SK-N-SH (cell line): Measurements from ENCODE around the gene GALNS. TPM values are rescaled to one million over a fixed set of nuclear protein-coding genes. Genes with fewer than 3 reads are reported as not detected.

Experiments used
- CTCF ChIA-PET: fragments of 300-600, 350-600 bp; formaldehyde crosslinking; extraction: SDS; loops from one replicate; lab custom pipeline; 2021; lab: Yijun Ruan, JAX
- POLR2A ChIA-PET: fragments of 350-600 bp; sonication (Branson Sonifier 250); formaldehyde crosslinking; extraction: SDS; loops from one replicate; lab custom pipeline; 2020; ENCODE audit warnings: antibody characterized with exemption, inconsistent platforms; lab: Yijun Ruan, JAX
- DNase-seq: peaks from one replicate; pipeline ENCODE4 v3.0.0; 2012
- H2AFZ ChIP-seq: fragments of 200-600 bp; sonication (generic); 2 replicates; pipeline ENCODE4 v1.8.1; 2016; ENCODE audit warnings: antibody characterized with exemption, mild to moderate bottlenecking, low read depth
- H3F3A ChIP-seq: fragments of 200-600 bp; sonication (generic); replicated peaks from 2 replicates; pipeline ENCODE3; 2016; ENCODE audit warnings: antibody characterized with exemption, mild to moderate bottlenecking; ENCODE audit not compliant: insufficient read depth
- H3K27ac ChIP-seq, 2 experiments: fragments of 200-500 bp in 1 of 2; fragments of 200-600 bp in 1 of 2; sonication (Bioruptor generic) in 1 of 2; sonication (generic), shearing (Covaris generic) in 1 of 2; 2 replicates each; pipeline versions ENCODE4 v1.5.1 to v1.6.1; 2014 to 2016; ENCODE audit warnings: low read depth in 2 of 2, inconsistent platforms in 1 of 2, low read length in 1 of 2, mild to moderate bottlenecking in 1 of 2, mixed read lengths in 1 of 2
- H3K27me3 ChIP-seq: fragments of 200-600 bp; sonication (generic), shearing (Covaris generic); 2 replicates; pipeline ENCODE4 v1.6.1; 2016; ENCODE audit warnings: mixed run types; ENCODE audit not compliant: insufficient read depth
- H3K36me3 ChIP-seq, 2 experiments: fragments of 200-500 bp in 1 of 2; fragments of 200-600 bp in 1 of 2; sonication (Bioruptor generic) in 1 of 2; sonication (generic) in 1 of 2; replicated peaks in 1 of 2; 2 replicates each; pipeline versions ENCODE3 to v1.5.1; 2014 to 2016; ENCODE audit warnings: low read length in 1 of 2, mild to moderate bottlenecking in 1 of 2; ENCODE audit not compliant: insufficient read depth in 2 of 2, control insufficient read depth in 1 of 2
- H3K4me1 ChIP-seq, 2 experiments: fragments of 200-500 bp in 1 of 2; fragments of 200-600 bp in 1 of 2; sonication (Bioruptor generic) in 1 of 2; sonication (generic), shearing (Covaris generic) in 1 of 2; 2 replicates each; pipeline versions ENCODE4 v1.5.1 to v1.6.1; 2014 to 2016; ENCODE audit warnings: low read depth in 1 of 2, low read length in 1 of 2, mixed run types in 1 of 2; ENCODE audit not compliant: insufficient read depth in 2 of 2, control insufficient read depth in 1 of 2
- H3K4me2 ChIP-seq: fragments of 200-600 bp; sonication (generic), shearing (Covaris generic); 2 replicates; pipeline ENCODE4 v1.6.1; 2017; ENCODE audit warnings: mixed run types
- H3K4me3 ChIP-seq, 2 experiments: fragments of 200-500 bp in 1 of 2; fragments of 200-600 bp in 1 of 2; sonication (Bioruptor generic) in 1 of 2; sonication (generic), shearing (Covaris generic) in 1 of 2; 2 replicates each; pipeline versions ENCODE4 v1.5.1 to v1.8.1; 2014 to 2016; ENCODE audit warnings: low read depth in 2 of 2, inconsistent platforms in 1 of 2, low read length in 1 of 2, mild to moderate bottlenecking in 1 of 2, mixed read lengths in 1 of 2, moderate library complexity in 1 of 2
- H3K79me2 ChIP-seq: fragments of 200-600 bp; sonication (generic); 2 replicates; pipeline ENCODE4 v1.8.1; 2017; ENCODE audit warnings: mild to moderate bottlenecking; ENCODE audit not compliant: insufficient read depth
- H3K9ac ChIP-seq: fragments of 200-600 bp; sonication (generic); 2 replicates; pipeline ENCODE4 v1.6.1; 2017; ENCODE audit warnings: mixed run types
- H3K9me2 ChIP-seq: fragments of 200-600 bp; sonication (generic); 2 replicates; pipeline ENCODE4 v1.6.1; 2017; ENCODE audit warnings: mixed run types
- H3K9me3 ChIP-seq: fragments of 200-600 bp; sonication (generic); 2 replicates; pipeline ENCODE4 v1.6.1; 2017; ENCODE audit warnings: mixed run types, mild to moderate bottlenecking, moderate library complexity
- H4K20me1 ChIP-seq: fragments of 200-600 bp; sonication (generic); 2 replicates; pipeline ENCODE4 v1.6.1; 2017; ENCODE audit warnings: mild to moderate bottlenecking, mixed run types; ENCODE audit not compliant: insufficient read depth
- EZH2phosphoT487 ChIP-seq: fragments of 200-600 bp; sonication (generic); IDR thresholded peaks from 2 replicates; pipeline ENCODE4 v1.6.1; 2017; ENCODE audit warnings: low read depth, mixed run types, mild to moderate bottlenecking, antibody characterized with exemption, moderate library complexity, borderline replicate concordance
- FOSL2 ChIP-seq: IDR thresholded peaks from 2 replicates; pipeline ENCODE4 v1.4.0; 2012; ENCODE audit warnings: low read depth, mild to moderate bottlenecking, moderate library complexity, borderline replicate concordance
- FOXJ3 ChIP-seq: sonication (generic); formaldehyde crosslinking; IDR thresholded peaks from 2 replicates; pipeline ENCODE4 v1.5.1; 2020; ENCODE audit warnings: mild to moderate bottlenecking, missing genetic modification reagents
- GABPA ChIP-seq: IDR thresholded peaks from 2 replicates; pipeline ENCODE4 v1.4.0; 2012; ENCODE audit warnings: low read depth, mild to moderate bottlenecking
- GATA2 ChIP-seq: sonication (generic); formaldehyde crosslinking; IDR thresholded peaks from 2 replicates; pipeline ENCODE4 v1.5.0; 2020; ENCODE audit warnings: mild to moderate bottlenecking, missing genetic modification reagents
- JUND ChIP-seq: IDR thresholded peaks from 2 replicates; pipeline ENCODE4 v1.4.0; 2012
- NFIC ChIP-seq: IDR thresholded peaks from 2 replicates; pipeline ENCODE4 v1.4.0; 2012; ENCODE audit warnings: borderline replicate concordance
- POLR2AphosphoS5 ChIP-seq: IDR thresholded peaks from 2 replicates; pipeline ENCODE4 v1.6.1; 2012; ENCODE audit warnings: low read depth, low read length
- RFX5 ChIP-seq: IDR thresholded peaks from 2 replicates; pipeline ENCODE4 v1.6.1; 2012; ENCODE audit warnings: mild to moderate bottlenecking, improper control_type of control experiment, low read length
- SIN3A ChIP-seq: IDR thresholded peaks from 2 replicates; pipeline ENCODE4 v1.6.1; 2012; ENCODE audit warnings: low read depth, mild to moderate bottlenecking, low read length, moderate library complexity, borderline replicate concordance
- TAF1 ChIP-seq: IDR thresholded peaks from 2 replicates; pipeline ENCODE4 v1.6.1; 2012; ENCODE audit warnings: low read depth, mild to moderate bottlenecking, low read length, moderate library complexity, borderline replicate concordance
- TCF12 ChIP-seq: IDR thresholded peaks from 2 replicates; pipeline ENCODE4 v1.4.0; 2012
- TEAD4 ChIP-seq: IDR thresholded peaks from 2 replicates; pipeline ENCODE4 v1.4.0; 2012; ENCODE audit warnings: mild to moderate bottlenecking, borderline replicate concordance; ENCODE audit not compliant: insufficient read depth
- YY1 ChIP-seq: IDR thresholded peaks from 2 replicates; pipeline ENCODE4 v1.4.0; 2012; ENCODE audit warnings: low read depth, mild to moderate bottlenecking
- WGBS: methylation state at CpG from one replicate; pipeline ENCODE4 v1.1.6; 2017; ENCODE audit warnings: low lambda C conversion rate; 5-methylcytosine and 5-hydroxymethylcytosine counted together
- polyA plus RNA-seq, 3 experiments: library from polyadenylated mRNA; depleted of rRNA; stranded (reverse); fragments of >200 nt; gene quantifications; 2 replicates each; pipeline ENCODE4 v1.2.3, GENCODE V29; 2012
- TF ChIP-seq, protein P1 (sequence below): fragments of 150-350 bp; IDR thresholded peaks from 2 replicates; pipeline ENCODE4 v1.6.1; 2016; ENCODE audit warnings: mild to moderate bottlenecking, low read depth, low read length
- TF ChIP-seq, protein P2 (sequence below): IDR thresholded peaks from 2 replicates; pipeline ENCODE4; 2012

The GALNS gene
- polyA plus RNA-seq, 1 of the 3 experiments (the other 2 are of a cell fraction): 16.5 TPM

DNA sequence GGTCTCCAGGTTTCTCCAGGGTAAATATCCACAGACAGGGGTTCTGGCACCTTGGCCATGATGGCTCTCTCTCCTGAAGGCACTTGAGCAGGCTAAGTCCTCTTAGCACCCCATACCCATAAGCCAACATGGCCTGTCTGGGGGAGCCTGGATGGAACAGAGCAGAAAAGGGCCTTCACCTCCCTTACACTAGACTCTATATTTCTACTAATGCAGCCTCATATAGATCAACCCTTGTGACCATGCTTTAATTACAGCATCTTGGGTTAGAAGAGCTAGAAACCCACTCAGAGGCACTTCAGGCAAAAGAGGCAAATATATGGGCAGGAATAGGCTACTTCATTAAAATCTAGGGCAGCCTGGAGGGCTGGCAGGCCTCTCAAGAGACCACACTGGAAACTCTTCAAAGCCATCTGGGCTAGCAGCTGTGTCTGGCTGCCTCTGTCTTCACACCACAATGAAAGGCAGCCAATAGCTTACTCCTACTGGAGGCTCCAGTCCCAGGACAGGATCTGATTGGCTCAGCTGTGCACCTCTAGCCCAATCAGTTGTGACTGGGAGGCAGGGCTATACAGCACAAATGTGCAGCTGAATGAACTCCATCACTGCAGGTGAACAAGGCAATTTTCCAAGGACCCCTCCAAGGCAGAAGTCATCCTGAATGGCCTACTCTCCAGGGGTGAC, 57.8 kb downstream of the GALNS start:
- Histone ChIP-seq H3K9me3 (no peaks in the 10 kb centered on the region), H3K4me3 (no peak overlapping the region), H3K4me1 (peaks cover 0 to 2% of the 10 kb centered on the region in 2 experiments; a peak in 1 of 4 replicates), H3K79me2 (peaks cover 9% of the 10 kb centered on the region), H3K9ac (no peak overlapping the region), H3K36me3 (no peaks in the 10 kb centered on the region), H3F3A (peaks cover 13% of the 10 kb centered on the region), H3K27ac (no peak overlapping the region), H3K4me2 (no peak overlapping the region), H3K27me3 (no peaks in the 10 kb centered on the region), H4K20me1 (no peaks in the 10 kb centered on the region), H3K9me2 (no peaks in the 10 kb centered on the region), H2AFZ (no peak overlapping the region)
- POLR2A ChIA-PET: no interaction called here
- TF ChIP-seq SIN3A: no peak
- no peak for TF ChIP-seq RFX5
- TF ChIP-seq NFIC: no peak
- no peak for TF ChIP-seq POLR2AphosphoS5
- TF ChIP-seq TCF12: no peak
- TF ChIP-seq TEAD4: no peak
- TF ChIP-seq YY1: no peak
- no peak for DNase-seq
- CTCF ChIA-PET: interaction anchor here (0.8 to 2.0 kb wide), 4 partner anchors 13 to 55 kb away, joined by 3 to 7 read pairs (median 4); no protein-coding TSS in a partner anchor

DNA sequence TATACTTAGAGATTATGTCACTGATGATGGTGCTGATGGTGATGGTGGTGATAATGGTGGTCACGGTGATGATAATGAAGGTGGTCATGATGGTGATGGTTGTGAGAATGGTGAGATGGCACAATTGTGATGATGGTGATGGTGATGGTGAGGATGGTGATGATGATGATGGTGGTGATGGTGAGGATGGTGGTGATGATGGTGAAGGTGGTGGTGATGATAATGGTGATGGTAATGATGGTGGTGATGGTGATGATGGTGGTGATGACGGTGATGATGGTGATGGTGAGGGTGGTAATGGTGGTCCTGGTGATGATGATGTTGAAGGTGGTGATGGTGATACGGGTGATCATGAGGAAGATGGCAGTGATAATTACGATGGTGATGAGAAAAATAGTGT, 58.7 kb downstream of the GALNS start:
- ChIA-PET CTCF (interaction anchor here (1.1 to 1.3 kb wide), 2 partner anchors 12 to 42 kb away, joined by 3 read pairs; no protein-coding TSS in a partner anchor), POLR2A (no interaction called here)
- H2AFZ ChIP-seq: no peak overlapping the region
- DNase-seq: no peak
- no peaks in the 10 kb centered on the region for H3K36me3 ChIP-seq
- H3K9me3 ChIP-seq: no peaks in the 10 kb centered on the region
- no peaks in the 10 kb centered on the region for H3K9me2 ChIP-seq
- no peak overlapping the region for H3K27ac ChIP-seq
- WGBS: 98% methylated on average over 4 of the region's 4 CpGs
- TF ChIP-seq TAF1: no peak
- no peak for TF ChIP-seq YY1
- TF ChIP-seq, protein P1, sequence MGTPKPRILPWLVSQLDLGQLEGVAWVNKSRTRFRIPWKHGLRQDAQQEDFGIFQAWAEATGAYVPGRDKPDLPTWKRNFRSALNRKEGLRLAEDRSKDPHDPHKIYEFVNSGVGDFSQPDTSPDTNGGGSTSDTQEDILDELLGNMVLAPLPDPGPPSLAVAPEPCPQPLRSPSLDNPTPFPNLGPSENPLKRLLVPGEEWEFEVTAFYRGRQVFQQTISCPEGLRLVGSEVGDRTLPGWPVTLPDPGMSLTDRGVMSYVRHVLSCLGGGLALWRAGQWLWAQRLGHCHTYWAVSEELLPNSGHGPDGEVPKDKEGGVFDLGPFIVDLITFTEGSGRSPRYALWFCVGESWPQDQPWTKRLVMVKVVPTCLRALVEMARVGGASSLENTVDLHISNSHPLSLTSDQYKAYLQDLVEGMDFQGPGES: no peak
- no peak for TF ChIP-seq FOSL2
- TF ChIP-seq, protein P2, sequence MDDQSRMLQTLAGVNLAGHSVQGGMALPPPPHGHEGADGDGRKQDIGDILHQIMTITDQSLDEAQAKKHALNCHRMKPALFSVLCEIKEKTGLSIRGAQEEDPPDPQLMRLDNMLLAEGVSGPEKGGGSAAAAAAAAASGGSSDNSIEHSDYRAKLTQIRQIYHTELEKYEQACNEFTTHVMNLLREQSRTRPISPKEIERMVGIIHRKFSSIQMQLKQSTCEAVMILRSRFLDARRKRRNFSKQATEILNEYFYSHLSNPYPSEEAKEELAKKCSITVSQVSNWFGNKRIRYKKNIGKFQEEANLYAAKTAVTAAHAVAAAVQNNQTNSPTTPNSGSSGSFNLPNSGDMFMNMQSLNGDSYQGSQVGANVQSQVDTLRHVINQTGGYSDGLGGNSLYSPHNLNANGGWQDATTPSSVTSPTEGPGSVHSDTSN: no peak
- TF ChIP-seq EZH2phosphoT487: no peak
- TF ChIP-seq POLR2AphosphoS5: no peak
- TF ChIP-seq GATA2 (CRISPR knock-in tag): no peak
- TF ChIP-seq FOXJ3 (CRISPR knock-in tag): no peak
- TF ChIP-seq GABPA: no peak
- no peak for TF ChIP-seq JUND
- H4K20me1 ChIP-seq: no peaks in the 10 kb centered on the region
- H3K4me1 ChIP-seq: peaks cover 0 to 2% of the 10 kb centered on the region in 2 experiments; a peak in 1 of 4 replicates
- H3K27me3 ChIP-seq: no peaks in the 10 kb centered on the region
- H3F3A ChIP-seq: peaks cover 13% of the 10 kb centered on the region
- H3K9ac ChIP-seq: no peak overlapping the region
- no peak overlapping the region for H3K4me3 ChIP-seq
- no peak overlapping the region for H3K4me2 ChIP-seq
- peaks cover 6% of the 10 kb centered on the region; the same call in 1 of the 2 replicates for H3K79me2 ChIP-seq
